HepG2 (cell line): ENCODE data around the gene CAPN3. TPM values are rescaled to one million over a fixed set of nuclear protein-coding genes. Genes with fewer than 3 reads are reported as not detected.

Experiments
- CREB1 ChIP-seq, 2 experiments: fragments of 450-650 bp in 1 of 2; IDR thresholded peaks; 2 replicates each; pipeline ENCODE4 v1.6.1; 2016 to 2017; ENCODE audit warnings: control low read depth in 1 of 2, mild to moderate bottlenecking in 1 of 2, missing compliant biosample characterization in 1 of 2, missing genetic modification characterization in 1 of 2
- CTCF ChIP-seq: sonication (generic); formaldehyde crosslinking; IDR thresholded peaks from 2 replicates; pipeline ENCODE4 v1.5.0; 2020; ENCODE audit warnings: mild to moderate bottlenecking, missing genetic modification reagents, moderate library complexity
- REPIN1 ChIP-seq: sonication (generic); formaldehyde crosslinking; IDR thresholded peaks from 2 replicates; pipeline ENCODE4 v1.8.0; 2022; ENCODE audit warnings: missing genetic modification reagents, low read depth, mild to moderate bottlenecking, borderline replicate concordance
- ZBTB3 ChIP-seq: sonication (generic); formaldehyde crosslinking; IDR thresholded peaks from 2 replicates; pipeline ENCODE4 v1.4.0; 2020; ENCODE audit warnings: low read depth, mild to moderate bottlenecking, moderate library complexity, missing genetic modification reagents, borderline replicate concordance
- ZNF776 ChIP-seq: sonication (generic); formaldehyde crosslinking; IDR thresholded peaks from 2 replicates; pipeline ENCODE4 v1.4.0; 2020; ENCODE audit warnings: mild to moderate bottlenecking, missing genetic modification reagents
- ZNF781 ChIP-seq: sonication (generic); formaldehyde crosslinking; IDR thresholded peaks from 2 replicates; pipeline ENCODE4 v1.5.1; 2020; ENCODE audit warnings: borderline replicate concordance, mild to moderate bottlenecking, missing genetic modification reagents; ENCODE audit errors: not compliant biosample characterization
- polyA plus RNA-seq, 8 experiments: library from polyadenylated mRNA; depleted of rRNA in 3 of 8; stranded (reverse) in 7 of 8; unstranded in 1 of 8; fragments of >200 nt; fragmentation: Illumina TruSeq in 4 of 8; extraction: Trizol in 4 of 8; gene quantifications; 2 replicates each; pipeline versions ENCODE4 v1.2.1 to v1.2.3, GENCODE V29; 2011 to 2016; ENCODE audit warnings: low read depth in 4 of 8, missing spikeins in 1 of 8, mixed read lengths in 1 of 8; ENCODE audit not compliant: insufficient read depth in 1 of 8
- total RNA-seq, 5 experiments: library from RNA; depleted of rRNA; stranded (reverse); fragments of >200 nt; fragmentation: Illumina TruSeq; extraction: Trizol; gene quantifications; 2 replicates each; pipeline ENCODE4 v1.2.3, GENCODE V29; 2016; ENCODE audit warnings: low read depth in 1 of 5
- TF ChIP-seq, protein P1 (sequence below): sonication (generic); formaldehyde crosslinking; IDR thresholded peaks from 2 replicates; pipeline ENCODE4 v1.5.0; 2020; ENCODE audit warnings: missing genetic modification reagents

CAPN3 gene
- total and polyA plus RNA-seq, 2 of the 13 experiments (the other 11 are each of a cell fraction or from before 2014, with no cell fraction given): 1.3 to 4.6 TPM

GRCh38 chr15:42387603-42388002, 28.3 kb downstream of the CAPN3 start (continued):
- TF ChIP-seq ZNF781 (no peak), CREB1 (IDR thresholded peaks at IDR 0.05) (no peak), CREB1 (CRISPR knock-in tag; IDR thresholded peaks at IDR 0.05) (no peak), REPIN1 (CRISPR knock-in tag) (no peak), CTCF (no peak), ZBTB3 (CRISPR knock-in tag) (no peak), ZNF776 (CRISPR knock-in tag) (no peak)
- TF ChIP-seq, protein P1, sequence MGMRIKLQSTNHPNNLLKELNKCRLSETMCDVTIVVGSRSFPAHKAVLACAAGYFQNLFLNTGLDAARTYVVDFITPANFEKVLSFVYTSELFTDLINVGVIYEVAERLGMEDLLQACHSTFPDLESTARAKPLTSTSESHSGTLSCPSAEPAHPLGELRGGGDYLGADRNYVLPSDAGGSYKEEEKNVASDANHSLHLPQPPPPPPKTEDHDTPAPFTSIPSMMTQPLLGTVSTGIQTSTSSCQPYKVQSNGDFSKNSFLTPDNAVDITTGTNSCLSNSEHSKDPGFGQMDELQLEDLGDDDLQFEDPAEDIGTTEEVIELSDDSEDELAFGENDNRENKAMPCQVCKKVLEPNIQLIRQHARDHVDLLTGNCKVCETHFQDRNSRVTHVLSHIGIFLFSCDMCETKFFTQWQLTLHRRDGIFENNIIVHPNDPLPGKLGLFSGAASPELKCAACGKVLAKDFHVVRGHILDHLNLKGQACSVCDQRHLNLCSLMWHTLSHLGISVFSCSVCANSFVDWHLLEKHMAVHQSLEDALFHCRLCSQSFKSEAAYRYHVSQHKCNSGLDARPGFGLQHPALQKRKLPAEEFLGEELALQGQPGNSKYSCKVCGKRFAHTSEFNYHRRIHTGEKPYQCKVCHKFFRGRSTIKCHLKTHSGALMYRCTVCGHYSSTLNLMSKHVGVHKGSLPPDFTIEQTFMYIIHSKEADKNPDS (CRISPR knock-in tag): no peak
